ENCODE measurements around the gene PRICKLE1.

PRICKLE1 gene

GRCh38 chr12:42469355-42470175 lies 120.0 kb downstream of the PRICKLE1 start:
- peaks cover 17% of the 10 kb centered on the region for H3K27me3 ChIP-seq
- H3K36me3 ChIP-seq = no peaks in the 10 kb centered on the region
- no peak overlapping the region for H3K27ac ChIP-seq
- TF ChIP-seq CTCF (IDR thresholded peaks at IDR 0.05) = no peak
- H3K9me3 ChIP-seq = no peaks in the 10 kb centered on the region
- no peak overlapping the region for H3K4me3 ChIP-seq (ENCODE audit: low read depth in 1 of 2, low read length in 1 of 2)
- peaks cover 7 to 16% of the 10 kb centered on the region in 2 experiments for H3K4me1 ChIP-seq (ENCODE audit: control insufficient read depth in 1 of 2, insufficient read depth in 1 of 2, low read depth in 1 of 2, low read length in 1 of 2)

GRCh38 chr12:42468921-42469320 lies 120.6 kb downstream of the PRICKLE1 start:
- peaks cover 17% of the 10 kb centered on the region for H3K27me3 ChIP-seq
- H3K36me3 ChIP-seq = no peaks in the 10 kb centered on the region
- no peak overlapping the region for H3K27ac ChIP-seq
- H3K9me3 ChIP-seq = no peaks in the 10 kb centered on the region
- H3K4me3 ChIP-seq (ENCODE audit: low read depth in 1 of 2, low read length in 1 of 2) = no peak overlapping the region
- no peak for TF ChIP-seq CTCF (IDR thresholded peaks at IDR 0.05)
- peaks cover 7 to 16% of the 10 kb centered on the region in 2 experiments for H3K4me1 ChIP-seq (ENCODE audit: control insufficient read depth in 1 of 2, insufficient read depth in 1 of 2, low read depth in 1 of 2, low read length in 1 of 2)

- Histone ChIP-seq H3K36me3 (no peaks in the 10 kb centered on the region), H3K9me3 (no peaks in the 10 kb centered on the region), H3K27ac (no peak overlapping the region), H3K4me3 (ENCODE audit: low read depth in 1 of 2, low read length in 1 of 2) (no peak overlapping the region), H3K4me1 (ENCODE audit: control insufficient read depth in 1 of 2, insufficient read depth in 1 of 2, low read depth in 1 of 2, low read length in 1 of 2) (peaks cover 7 to 16% of the 10 kb centered on the region in 2 experiments), H3K27me3 (peaks cover 17% of the 10 kb centered on the region)
- TF ChIP-seq CTCF (IDR thresholded peaks at IDR 0.05) = no peak
These were observed 121.2 kb downstream of the PRICKLE1 start for GRCh38 chr12:42468341-42468821.

- H3K36me3 ChIP-seq = no peaks in the 10 kb centered on the region
- H3K27ac ChIP-seq = no peak overlapping the region
- peaks cover 9% of the 10 kb centered on the region for H3K27me3 ChIP-seq
- TF ChIP-seq CTCF (IDR thresholded peaks at IDR 0.05) = no peak
- H3K4me3 ChIP-seq (ENCODE audit: low read depth in 1 of 2, low read length in 1 of 2) = no peak overlapping the region
- peaks cover 0 to 8% of the 10 kb centered on the region in 2 experiments for H3K4me1 ChIP-seq (ENCODE audit: control insufficient read depth in 1 of 2, insufficient read depth in 1 of 2, low read depth in 1 of 2, low read length in 1 of 2)
- H3K9me3 ChIP-seq = no peaks in the 10 kb centered on the region
These were observed 125.9 kb downstream of the PRICKLE1 start for GRCh38 chr12:42463671-42464070.

GRCh38 chr12:42462486-42462885 lies 127.1 kb downstream of the PRICKLE1 start:
- H3K4me1 ChIP-seq (ENCODE audit: control insufficient read depth in 1 of 2, insufficient read depth in 1 of 2, low read depth in 1 of 2, low read length in 1 of 2) = no peaks in the 10 kb centered on the region
- no peaks in the 10 kb centered on the region for H3K9me3 ChIP-seq
- no peak overlapping the region for H3K4me3 ChIP-seq (ENCODE audit: low read depth in 1 of 2, low read length in 1 of 2)
- no peaks in the 10 kb centered on the region for H3K36me3 ChIP-seq
- TF ChIP-seq CTCF (IDR thresholded peaks at IDR 0.05) = no peak
- H3K27ac ChIP-seq = no peak overlapping the region
- no peaks in the 10 kb centered on the region for H3K27me3 ChIP-seq
